SK-MEL-5 (cell line): ENCODE results near the gene CPEB3. TPM values are rescaled to one million over a fixed set of nuclear protein-coding genes. Genes with fewer than 3 reads are reported as not detected.
"Not testable (repeated sequence)": the region's sequence is repeated elsewhere in the genome, so short reads cannot be mapped to it uniquely, and the experiment has no call there.

Experiments used
- DNase-seq: peaks from one replicate; pipeline ENCODE4 v3.0.0-alpha.2; 2016; ENCODE audit warnings: low read depth, low spot score
- in situ Hi-C: cut with HindIII; loops from 2 replicates; pipeline ENCODE4 v1.10.0; 2016; ENCODE audit warnings: low sequenced_read_pairs, high pct_unique_total_duplicates, low pct_unique_long_range_greater_than_20kb
- small RNA-seq, 2 experiments: library from RNA; depleted of rRNA; stranded (forward); fragments of <200 nt; gene quantifications; one replicate each; pipeline ENCODE3, GENCODE V24; 2014
- total RNA-seq: library from RNA; depleted of rRNA; stranded (reverse); fragments of >200 nt; shearing (Covaris generic); gene quantifications from 2 replicates; pipeline ENCODE4 v1.2.3, GENCODE V29; 2014; rRNA removed

The CPEB3 gene
- total RNA-seq, 1 experiment from 2014 or later: 0.58 TPM

- in situ Hi-C loops, DNase-seq: not testable (repeated sequence)
Observed at GRCh38 chr10:92033070-92033469, 257.8 kb downstream of the CPEB3 start.

GRCh38 chr10:92031580-92031979 is 259.3 kb downstream of the CPEB3 start:
- DNase-seq: no peak
- in situ Hi-C loops: no loop called here

- no peak for DNase-seq
- in situ Hi-C loops: no loop called here
Observed at GRCh38 chr10:92027141-92027540, 263.7 kb downstream of the CPEB3 start.

- in situ Hi-C loops, DNase-seq: not testable (repeated sequence)
Observed at GRCh38 chr10:92025340-92025739, 265.5 kb downstream of the CPEB3 start.

- in situ Hi-C loops: no loop called here
- no peak for DNase-seq
Observed at GRCh38 chr10:92024700-92025099, 266.2 kb downstream of the CPEB3 start.

GRCh38 chr10:92014620-92015019 is 276.3 kb downstream of the CPEB3 start:
- DNase-seq: no peak
- in situ Hi-C loops: no loop called here

- in situ Hi-C loops: no loop called here
- DNase-seq: no peak
Observed at GRCh38 chr10:92011560-92012214, 279.2 kb downstream of the CPEB3 start.

- no peak for DNase-seq
- in situ Hi-C loops: no loop called here
Observed at GRCh38 chr10:92010047-92010735, 280.7 kb downstream of the CPEB3 start.

- in situ Hi-C loops: no loop called here
- DNase-seq: no peak
Observed at GRCh38 chr10:92009445-92009844, 281.4 kb downstream of the CPEB3 start.

- no peak for DNase-seq
- in situ Hi-C loops: no loop called here
Observed at GRCh38 chr10:92005978-92006377, 284.9 kb downstream of the CPEB3 start.

- in situ Hi-C loops: no loop called here
- DNase-seq: no peak
Observed at GRCh38 chr10:92003258-92003657, 287.6 kb downstream of the CPEB3 start.

- in situ Hi-C loops: no loop called here
- DNase-seq: no peak
Observed at GRCh38 chr10:92001995-92002394, 288.9 kb downstream of the CPEB3 start.

GRCh38 chr10:92001581-92001980 is 289.3 kb downstream of the CPEB3 start:
- in situ Hi-C loops: no loop called here
- DNase-seq: no peak

Small RNAs within 50 kb of the gene (small RNA-seq; reads per million reads assigned to genes)
- gene RF00019: 0 reads per million in 2 experiments
- 0 reads per million in 2 experiments for gene RF00402
- gene RF00622: 0 reads per million in 2 experiments
- gene RNY3P12: 0 reads per million in 2 experiments

Other genes with a start within 250 kb of the CPEB3 start
- 5.2 and 6.7 TPM in 2 replicates for gene MARCHF5, start 89 bp upstream of the CPEB3 start, total RNA-seq